AG08395 (cell line): Measurements from ENCODE around the gene MRPS33.
"Not testable (repeated sequence)": the region's sequence is repeated elsewhere in the genome, so short reads cannot be mapped to it uniquely, and the experiment has no call there.

Experiments
- DNase-seq: peaks from one replicate; pipeline ENCODE4 v3.0.0; 2012; ENCODE audit warnings: mixed read lengths, low spot score

Gene MRPS33

DNA sequence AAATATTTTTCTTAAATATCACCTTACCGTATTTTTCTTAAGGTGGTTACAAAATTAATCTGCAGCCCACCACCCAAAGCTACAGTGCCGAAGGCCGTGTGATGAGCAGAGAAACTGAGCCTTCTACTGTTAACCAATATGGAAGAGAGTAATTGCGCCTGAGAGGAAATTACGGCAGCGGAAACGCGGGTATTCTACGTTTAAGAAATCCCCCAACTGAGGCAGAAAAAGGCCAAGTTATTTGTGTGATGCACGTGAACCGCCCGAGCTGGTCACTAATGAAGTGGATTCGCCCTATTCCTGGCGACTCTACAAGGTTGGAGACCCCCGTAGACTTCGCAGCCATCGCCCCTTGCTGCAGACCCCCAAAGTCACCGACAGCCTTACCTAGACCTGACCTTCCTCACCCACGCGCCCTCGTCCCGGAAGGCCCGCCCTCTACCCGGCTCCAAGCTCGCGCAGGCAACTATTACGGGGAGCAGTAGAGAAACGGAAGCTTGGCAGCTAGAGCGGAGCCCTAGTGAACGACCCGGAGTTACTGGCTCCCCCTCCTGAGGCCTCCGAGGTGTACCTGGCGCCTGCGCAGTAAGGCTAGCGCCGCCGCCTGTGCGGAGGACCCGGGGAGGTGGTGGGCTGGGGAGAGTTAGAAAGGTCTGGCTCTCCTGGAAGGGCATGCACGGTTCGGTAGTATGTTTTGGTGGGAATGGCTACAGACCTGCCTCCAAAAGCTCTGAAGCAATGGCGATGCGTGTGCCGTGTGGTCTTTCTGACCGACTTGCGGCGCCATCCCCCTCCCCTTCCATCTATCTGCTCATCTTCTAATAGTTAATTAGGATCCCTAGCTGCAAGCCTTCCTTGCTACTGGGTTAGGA, at the start of gene MRPS33:
TSS of gene MRPS33 (minus strand) at position 429 of the 872 bp plus-strand sequence. CDS start 4,319 bp downstream, outside the sequence.
- peak; percentile 99 for DNase-seq

DNA sequence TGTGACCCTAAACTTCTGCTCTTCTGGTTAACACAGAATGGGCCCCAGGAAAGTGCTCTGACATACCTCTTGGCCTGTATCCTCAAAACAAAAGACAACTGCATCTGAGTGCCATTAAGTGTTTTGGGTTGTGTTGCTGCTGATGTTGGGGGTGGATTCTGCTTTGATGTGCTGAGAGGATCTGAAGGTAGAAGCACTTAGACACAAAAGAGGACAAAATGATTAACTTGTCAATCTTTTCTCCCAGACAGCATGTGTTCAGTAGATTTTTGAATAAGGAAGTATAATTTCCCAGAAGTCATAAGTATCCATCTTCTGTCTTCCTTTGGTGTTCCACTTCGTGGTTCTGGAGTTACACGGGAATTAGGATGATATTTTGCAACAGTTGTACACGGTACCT, 43.0 kb upstream of the MRPS33 start:
- DNase-seq = no peak

DNA sequence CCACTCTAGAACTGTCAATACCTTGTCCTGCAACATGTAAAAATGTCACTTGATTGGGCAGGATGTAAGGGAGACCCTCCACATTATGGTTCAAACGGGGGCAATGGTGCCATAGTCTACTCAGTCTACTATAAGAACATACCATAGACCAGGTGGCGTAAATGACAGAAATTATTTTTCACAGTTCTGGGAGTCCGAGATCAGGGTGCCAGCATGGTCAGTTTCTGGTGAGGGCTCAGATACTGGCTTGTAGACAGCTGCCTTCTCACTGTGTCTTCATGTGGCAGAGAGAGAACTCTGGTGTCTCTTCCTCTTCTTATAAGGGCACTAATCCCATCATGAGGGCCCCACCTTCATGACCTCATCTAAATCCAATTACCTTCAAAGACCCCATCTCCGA, 40.4 kb upstream of the MRPS33 start:
- DNase-seq = no peak

DNA sequence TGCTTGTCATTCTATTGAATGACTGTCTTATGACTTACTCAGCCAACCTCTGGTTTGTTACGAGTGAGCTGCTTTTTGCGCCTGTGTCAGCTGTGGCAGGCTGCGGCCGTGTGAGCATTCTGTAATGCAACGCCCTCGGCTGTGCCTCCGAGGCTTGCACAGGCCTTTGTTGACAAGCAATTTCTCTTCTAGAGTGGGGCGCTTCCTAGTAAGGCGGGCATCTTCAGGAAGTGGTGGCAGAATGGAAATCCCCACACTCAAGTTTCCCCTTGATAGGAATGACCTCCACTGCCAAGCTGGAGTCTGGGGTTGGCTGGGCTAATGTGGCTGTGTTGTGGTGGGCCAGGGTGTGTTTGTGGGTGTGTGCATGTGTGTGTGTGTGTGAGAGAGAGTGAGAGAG, 38.9 kb upstream of the MRPS33 start:
- DNase-seq = no peak

DNA sequence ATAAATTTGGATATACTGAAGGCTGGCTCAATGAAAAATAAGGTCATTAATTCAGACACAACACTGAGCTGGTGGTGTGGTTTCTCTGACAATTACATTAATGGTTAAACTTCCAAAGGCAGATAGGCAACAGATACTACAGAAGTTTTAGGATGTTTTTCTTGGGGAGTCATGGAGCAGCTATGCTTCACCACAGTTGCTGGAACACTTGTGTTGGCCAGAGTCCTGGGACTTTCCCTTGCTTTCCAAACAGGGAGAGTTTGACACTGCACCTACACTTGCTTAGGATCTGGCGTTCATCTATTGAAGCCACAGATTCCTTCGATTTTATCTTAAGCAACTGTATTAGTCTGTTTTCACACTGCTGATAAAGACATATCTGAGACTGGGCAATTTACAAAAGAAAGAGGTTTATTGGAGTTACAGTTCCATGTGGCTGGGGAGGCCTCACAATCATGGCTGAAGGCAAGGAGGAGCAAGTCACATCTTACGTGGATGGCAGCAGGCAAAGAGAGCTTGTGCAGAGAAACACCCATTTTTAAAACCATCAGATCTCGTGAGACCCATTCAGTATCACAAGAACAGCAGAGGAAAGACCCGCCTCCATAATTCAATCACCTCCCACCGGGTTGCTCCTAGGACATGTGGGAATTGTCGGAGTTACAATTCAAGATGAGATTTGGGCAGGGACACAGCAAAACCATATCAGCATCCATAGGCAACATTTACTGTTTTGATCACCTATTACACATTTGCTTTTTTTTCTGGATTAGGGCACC, 31.3 kb upstream of the MRPS33 start:
- DNase-seq = peak; percentile 36

DNA sequence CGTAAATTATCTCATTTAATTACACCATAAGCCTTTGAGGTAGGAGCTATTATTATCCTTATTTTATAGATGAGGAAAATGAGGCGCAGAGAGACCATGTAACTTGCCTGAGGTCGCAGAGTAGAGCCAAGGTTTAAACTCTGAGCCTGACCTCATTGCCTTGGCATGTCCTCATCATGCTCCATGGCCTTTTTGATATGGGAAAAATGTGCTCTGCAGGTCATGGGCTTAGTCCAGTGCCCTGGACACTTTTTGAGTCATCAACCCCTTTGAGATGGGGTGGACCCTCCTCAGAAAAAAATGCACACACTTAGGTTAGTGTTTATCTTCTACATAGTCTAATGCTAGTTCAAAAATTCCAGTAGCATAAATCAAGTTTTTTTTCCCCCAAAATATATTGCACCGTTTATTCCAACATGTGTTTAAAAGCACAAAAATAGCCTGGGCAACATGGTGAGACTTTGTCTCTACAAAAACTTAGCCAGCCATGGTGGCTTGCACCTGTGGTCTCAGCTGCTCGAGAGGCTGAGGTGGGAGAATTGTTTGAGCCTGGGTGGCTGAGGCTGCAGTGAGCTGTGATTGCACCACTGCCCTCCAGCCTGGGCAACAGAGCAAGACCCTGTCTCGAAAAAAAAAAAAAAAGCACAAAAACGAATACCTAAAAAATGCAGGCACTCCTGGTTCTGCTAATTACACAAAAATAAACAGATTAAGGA, 30.5 kb upstream of the MRPS33 start:
- no peak for DNase-seq

DNA sequence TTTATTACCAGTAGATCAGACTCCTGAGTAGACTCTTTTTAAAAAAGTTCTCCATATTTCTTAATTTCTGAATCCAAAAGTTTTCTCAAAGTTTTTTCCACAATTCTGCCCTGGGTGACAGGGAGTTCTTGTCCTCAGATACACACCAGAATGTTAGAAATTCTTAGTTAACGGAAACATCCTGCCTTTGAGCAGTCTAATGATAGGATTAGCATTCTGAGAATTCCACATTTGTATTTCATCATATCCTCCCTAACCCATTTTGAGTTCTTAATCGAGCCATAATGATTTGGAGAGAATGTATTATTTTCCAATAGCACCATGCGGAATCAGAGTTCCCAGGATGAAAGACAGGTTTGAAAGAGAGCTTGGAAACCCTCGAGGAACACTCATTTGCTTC, 28.9 kb upstream of the MRPS33 start:
- DNase-seq = no peak

DNA sequence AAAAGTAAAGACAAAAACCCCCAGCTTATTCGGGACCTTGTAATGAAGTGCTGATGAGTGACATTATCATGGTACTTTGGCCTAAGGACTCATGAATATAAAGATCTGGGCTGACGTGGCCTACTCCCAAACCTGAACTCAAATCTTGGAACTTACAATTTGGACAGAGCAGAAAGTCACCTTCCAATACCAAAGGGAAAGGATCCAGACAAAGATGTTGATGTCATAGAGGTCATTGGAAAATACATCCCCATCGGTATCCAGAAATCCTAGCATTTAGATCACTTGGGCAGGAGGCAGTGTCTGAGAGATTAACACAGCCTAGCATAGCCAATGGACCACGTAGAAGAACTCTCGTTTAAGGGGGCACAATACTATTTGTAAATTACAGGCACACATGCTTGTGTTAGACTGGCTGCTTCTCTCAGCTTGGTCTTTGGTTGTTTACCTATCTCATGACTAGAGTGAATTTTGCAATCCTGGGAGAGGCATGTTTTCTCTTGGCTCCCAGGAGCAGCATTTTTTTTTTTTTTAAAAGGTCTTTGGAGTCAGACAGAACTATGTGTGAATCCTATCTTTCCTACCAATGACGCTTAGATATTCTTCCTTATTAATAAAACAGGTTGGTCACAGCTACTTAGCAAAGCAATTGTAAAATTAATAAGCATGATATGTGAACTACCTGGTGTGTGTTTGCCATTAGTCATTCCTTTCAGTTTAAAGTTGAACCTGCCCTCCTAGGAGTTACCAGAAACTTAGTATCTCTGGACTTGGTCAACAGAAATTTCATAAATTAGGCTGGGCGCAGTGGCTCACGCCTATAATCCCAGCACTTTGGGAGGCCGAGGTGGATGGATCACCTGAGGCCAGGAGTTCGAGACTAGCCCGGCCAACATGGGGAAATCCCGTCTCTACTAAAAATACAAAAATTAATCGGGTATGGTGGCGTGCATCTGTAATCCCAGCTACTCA, 27.8 kb upstream of the MRPS33 start:
- no peak for DNase-seq

DNA sequence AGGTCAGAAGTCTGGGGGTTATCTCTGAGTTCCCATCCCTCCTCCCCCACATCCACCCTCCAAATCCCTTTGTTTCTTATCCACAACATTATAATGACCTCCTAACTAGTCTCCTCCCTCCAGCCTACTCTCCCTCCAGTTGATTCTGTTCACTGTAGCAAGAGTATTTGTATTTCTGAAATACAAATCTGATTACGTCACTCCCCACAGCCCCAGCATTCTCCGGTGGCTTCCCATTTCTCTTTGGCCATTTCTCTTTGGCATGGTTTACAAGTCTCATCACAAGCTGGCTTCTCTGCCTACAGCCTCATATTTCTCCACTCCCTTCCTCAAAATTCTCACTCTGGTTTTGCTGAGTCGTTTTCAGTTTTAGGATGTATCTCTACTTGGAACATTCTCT, 24.6 kb upstream of the MRPS33 start:
- DNase-seq = no peak

DNA sequence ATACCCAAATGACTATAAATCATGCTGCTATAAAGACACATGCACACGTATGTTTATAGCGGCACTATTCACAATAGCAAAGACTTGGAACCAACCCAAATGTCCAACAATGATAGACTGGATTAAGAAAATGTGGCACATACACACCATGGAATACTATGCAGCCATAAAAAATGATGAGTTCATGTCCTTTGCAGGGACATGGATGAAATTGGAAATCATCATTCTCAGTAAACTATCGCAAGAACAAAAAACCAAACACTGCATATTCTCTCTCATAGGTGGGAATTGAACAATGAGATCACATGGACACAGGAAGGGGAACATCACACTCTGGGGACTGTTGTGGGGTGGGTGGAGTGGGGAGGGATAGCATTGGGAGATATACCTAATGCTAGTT, 23.3 kb upstream of the MRPS33 start:
- DNase-seq = not testable (repeated sequence)

DNA sequence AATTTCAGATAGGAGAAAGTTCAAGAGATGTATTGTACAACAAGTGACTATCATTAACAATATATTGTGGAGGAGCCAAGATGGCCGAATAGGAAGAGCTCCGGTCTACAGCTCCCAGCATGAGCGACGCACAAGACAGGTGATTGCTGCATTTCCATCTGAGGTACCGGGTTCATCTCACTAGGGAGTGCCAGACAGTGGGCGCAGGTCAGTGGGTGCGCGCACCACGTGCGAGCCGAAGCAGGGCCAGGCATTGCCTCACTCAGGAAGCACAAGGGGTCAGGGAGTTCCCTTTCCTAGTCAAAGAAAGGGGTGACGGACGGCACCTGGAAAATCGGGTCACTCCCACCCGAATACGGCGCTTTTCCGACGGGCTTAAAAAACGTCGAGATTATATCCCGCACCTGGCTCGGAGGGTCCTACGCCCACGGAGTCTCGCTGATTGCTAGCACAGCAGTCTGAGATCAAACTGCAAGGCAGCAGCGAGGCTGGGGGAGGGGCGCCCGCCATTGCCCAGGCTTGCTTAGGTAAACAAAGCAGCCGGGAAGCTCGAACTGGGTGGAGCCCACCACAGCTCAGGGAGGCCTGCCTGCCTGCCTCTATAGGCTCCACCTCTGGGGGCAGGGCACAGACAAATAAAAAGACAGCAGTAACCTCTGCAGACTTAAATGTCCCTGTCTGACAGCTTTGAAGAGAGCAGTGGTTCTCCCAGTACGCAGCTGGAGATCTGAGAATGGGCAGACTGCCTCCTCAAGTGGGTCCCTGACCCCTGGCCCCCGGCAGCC, 18.0 kb upstream of the MRPS33 start:
- not testable (repeated sequence) for DNase-seq

DNA sequence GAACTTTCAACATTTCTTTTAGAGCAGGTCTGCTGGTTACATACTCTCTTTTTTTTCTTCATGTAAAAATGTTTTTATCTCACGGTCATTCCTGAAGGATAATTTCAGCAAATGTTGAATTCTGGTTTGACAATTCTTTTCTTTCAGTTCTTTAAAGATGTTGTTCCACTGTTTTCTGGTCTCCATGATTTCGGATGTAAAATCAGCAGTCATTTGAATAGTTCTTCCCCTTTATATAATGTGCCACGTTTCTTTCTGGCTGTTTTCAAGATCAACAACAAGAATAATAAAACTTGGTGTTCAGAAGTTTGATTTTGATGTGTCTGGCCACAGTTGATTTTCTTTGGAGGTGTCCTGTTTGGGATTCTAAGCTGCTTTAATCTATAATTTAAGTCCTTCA, 14.0 kb upstream of the MRPS33 start:
- no peak for DNase-seq

DNA sequence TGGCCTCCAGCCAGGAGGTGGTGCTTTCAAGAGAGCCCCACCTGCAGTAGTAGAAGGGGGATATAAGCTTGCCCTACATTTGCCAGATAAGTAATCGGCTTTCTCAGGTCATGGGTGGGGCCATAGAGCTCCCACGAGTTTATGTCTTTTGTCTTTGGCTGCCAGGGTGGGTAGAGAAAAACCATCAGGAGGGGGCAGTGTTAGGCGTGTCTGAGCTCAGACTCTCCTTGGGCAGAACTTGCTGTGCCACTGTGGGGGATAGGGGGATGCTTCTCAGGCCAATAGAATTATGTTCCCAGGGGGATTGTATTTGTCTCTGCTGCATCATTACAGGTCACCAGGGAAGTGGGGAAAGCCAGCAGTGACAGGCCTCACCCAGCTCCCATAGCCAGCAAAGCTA, 12.3 kb upstream of the MRPS33 start:
- no peak for DNase-seq

DNA sequence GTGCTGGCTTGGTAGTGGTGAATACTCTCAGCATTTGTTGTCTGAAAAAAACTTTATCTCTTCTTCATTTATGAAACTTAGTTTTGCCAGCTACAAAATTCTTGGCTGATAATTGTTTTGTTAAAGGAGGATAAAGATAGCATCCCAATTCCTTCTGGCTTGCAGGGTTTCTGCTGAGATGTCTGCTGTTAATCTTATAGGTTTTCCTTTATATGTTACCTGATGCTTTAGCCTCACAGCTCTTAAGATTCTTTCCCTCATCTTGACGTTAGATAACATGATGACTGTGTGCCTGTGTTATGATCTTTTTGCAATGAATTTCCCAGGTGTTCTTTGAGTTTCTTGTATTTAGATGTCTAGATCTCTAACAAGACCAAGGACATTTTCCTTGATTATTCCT, 9.9 kb upstream of the MRPS33 start:
- DNase-seq = no peak

DNA sequence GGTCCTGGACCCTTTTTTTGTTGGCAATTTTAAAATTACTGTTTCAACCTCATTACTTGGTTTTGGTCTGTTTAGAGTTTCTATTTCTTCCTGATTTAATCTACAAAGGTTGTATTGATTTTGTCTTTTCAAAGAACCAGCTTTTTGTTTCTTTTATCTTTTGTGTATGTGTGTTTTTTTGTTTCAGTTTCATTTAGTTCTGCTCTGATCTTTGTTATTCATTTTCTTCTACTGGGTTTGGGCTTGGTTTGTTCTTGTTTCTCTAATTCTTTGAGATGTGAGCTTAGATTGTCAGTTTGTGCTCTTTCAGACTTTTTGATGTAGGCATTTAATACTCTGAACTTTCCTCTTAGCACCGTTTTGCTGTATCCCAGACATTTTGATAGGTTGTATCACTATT, 8.5 kb upstream of the MRPS33 start:
- DNase-seq = no peak

DNA sequence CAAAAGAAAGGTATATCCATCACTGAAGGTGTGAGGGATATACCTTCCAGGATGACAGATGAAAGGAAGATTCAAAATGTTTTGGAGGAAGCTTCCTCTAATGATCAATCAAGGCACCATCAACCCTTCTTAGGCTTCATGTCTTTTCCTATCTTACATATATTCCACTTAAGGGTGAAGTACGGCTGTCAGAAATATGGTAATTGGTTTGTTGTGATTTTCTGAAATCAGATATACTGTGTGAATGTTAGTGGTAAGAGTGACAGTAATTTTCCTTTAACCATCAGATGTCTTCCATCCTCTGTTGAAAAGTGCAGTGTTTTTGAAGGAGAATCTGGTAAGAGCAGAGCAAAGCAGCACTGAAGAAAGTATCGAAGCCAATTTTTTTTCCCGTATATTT, 2.8 kb upstream of the MRPS33 start:
- no peak for DNase-seq

DNA sequence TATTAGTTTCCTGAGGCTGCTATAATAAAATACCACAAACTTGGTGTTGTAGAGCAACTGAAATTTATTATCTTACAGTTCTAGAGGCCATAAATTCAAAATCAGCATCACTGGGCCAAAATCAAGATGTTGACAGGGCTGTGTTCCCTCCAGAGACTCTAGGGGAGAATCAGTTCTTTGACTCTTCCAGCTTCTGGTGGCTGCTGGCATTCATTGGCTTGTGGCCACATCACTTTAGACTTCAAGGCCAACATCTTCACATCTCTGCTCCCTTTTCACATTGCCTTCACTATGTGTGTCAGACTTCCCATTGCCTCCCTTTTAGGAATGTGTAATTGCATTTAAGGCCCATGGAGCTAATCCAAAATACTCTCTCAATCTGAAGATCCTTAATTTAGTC, 1.6 kb upstream of the MRPS33 start:
- no peak for DNase-seq

DNA sequence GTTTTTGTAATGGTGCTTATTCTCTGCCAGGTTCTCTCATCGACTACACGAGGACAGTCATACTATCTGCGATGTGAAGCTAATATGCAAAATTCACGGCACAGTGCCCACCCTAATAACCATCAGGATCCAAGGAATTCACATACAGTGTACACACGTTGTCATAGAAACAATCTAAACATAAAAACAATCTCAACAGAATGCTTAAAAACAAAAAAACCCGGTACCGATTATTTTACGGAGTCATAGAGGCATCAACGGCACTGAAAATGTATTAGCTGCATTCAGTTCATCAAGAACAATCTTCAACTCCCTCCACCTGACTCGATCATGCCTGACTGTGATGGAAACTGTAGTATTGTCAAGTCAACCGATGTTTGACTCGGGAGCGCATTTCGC, 628 bp downstream of the MRPS33 start:
- DNase-seq = peak; percentile 25

DNA sequence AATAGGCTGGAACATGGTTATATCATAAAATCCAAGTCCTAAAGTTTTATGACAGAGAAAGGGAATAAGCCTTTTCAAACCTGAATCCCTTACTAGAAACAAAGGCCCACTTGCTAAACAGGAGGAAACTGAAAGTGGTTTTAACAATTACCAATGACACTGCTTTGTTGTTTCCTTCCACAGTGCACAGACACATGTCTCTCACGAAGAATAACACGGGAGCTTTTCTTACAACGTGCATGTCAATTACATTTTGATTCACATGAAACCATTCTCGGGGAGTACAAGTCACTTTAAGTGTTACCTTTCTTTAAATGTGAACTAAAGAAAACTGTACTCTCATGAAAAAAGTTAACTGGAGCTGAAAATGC, 1.4 kb downstream of the MRPS33 start:
- DNase-seq = no peak

DNA sequence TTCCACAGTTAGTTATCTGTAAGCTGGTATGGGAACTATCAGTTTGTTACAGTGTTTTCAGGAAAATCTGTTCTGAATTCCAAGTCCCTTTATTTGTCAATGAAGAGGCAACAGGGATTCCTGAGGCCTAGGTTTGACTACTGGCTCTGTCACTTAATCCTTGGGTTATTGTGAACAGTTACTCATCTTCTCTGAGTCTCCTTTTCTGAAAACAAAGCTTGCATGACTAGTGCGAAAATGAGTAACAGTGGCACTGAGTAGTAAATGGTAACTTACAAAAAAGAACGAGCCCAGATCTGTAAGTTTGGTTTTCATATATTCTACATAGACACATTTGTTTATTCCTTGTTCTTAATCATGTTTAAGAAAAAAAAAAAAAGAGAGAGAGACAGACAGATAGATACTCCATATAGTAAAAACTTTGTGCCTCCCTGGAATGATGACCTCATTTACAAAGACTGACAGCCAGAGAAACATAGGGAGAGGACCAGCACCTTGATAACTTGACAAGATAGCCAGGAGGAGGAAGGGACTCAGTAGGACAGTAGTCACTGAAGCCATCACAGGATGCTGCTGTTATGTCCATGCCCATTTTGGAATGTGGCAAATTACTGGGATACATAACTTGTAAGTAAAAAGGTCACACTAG, 1.9 kb downstream of the MRPS33 start:
- DNase-seq = no peak
